Hepatic stellate cell (primary cell): ENCODE data around the gene CD7.
A peak's percentile ranks its signal among the peaks of the same experiment; 100 is the strongest.

Experiments
- DNase-seq: peaks from one replicate; pipeline ENCODE4 v3.0.0; 2011; ENCODE audit warnings: low spot score

The CD7 gene

GRCh38 chr17:82328141-82328993, 11.0 kb upstream of the CD7 start:
- DNase-seq: no peak

- no peak for DNase-seq
Measured at GRCh38 chr17:82327757-82328140, 10.3 kb upstream of the CD7 start.

DNA sequence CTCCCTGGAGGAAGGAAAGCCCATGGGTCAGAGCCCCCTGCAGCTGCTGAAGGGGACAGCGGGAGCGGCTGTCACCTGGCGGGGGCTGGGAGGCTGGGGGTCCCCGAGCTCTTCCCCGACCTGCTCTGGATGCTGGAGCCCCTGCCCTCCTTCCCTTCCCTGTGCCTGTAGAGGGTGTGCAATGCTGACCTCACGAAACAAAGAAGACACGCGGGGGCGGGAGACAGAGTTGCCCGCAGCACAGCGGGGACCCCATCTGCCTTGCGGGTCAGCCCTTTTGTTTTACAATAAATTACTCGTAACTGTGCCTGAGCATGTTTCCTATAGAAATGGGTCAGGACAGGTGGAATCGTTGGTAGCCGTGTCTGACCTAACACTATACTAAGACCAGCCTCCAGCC, 9.9 kb upstream of the CD7 start:
- DNase-seq: no peak

- no peak for DNase-seq
Measured at GRCh38 chr17:82325286-82326180, 8.1 kb upstream of the CD7 start.

GRCh38 chr17:82324566-82325285, 7.3 kb upstream of the CD7 start:
- no peak for DNase-seq

DNA sequence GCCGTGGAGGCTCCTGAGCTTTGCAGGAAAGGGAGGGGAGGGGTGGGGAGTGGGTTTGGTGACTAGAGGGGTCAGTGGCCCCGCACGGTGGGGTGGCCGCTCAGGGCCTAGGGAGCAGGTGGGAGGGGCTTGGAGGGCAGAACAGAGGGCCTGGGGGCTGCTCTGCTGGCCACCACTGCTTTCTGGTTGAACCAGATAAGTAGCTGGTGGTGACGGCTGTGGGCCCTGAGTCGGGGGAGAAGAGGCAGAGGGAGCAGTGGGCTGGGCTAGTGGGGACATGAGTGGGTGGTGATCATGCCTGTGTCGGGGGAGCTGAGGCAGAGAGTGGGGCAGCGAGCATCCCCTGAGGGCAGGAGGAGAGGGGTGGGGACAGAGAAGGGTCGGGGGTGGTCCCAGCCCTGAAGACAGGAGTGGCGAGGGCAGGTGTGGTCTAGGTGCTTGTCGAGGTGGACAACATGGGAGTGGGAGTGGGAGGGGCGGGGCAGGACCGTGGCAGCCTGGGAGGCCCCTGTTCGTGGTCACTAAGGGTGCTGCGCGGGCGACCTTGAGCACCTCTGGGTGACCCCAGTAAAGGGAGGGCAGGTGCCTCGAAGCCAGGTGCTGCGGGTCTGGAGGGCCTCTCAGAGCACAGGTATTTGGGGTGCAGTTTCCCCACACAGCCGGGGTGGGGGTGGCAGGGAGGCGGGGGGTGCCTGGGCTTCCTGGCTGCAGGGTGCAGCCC, 6.3 kb upstream of the CD7 start:
- no peak for DNase-seq

- DNase-seq: no peak
Measured at GRCh38 chr17:82322526-82323453, 5.4 kb upstream of the CD7 start.

GRCh38 chr17:82321947-82322466, 4.6 kb upstream of the CD7 start:
- DNase-seq: no peak

- DNase-seq: peak; percentile 58
Measured at GRCh38 chr17:82320956-82321927, 3.8 kb upstream of the CD7 start.

- no peak for DNase-seq
Measured at GRCh38 chr17:82320140-82320840, 2.9 kb upstream of the CD7 start.

DNA sequence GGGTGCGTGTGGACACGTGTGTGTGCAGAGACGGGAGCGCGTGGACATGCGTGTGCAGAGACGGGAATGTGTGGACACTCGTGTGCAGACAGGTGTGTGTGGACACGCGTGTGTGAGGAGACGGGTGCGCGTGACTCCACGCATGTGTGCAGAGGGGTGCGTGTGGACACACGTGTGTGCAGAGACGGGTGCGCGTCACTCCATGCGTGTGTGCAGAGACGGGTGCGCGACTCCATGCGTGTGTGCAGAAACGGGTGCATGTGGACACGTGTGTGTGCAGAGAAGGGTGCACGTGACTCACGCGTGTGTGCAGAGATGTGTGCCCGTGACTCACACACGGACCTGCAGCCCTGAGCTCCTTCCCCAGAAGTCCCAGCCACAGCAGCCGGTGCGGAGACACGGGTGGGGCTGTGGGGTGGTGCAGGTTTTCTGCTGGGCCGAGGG, 2.2 kb upstream of the CD7 start:
- no peak for DNase-seq

GRCh38 chr17:82318772-82319606, 1.6 kb upstream of the CD7 start:
- no peak for DNase-seq

- no peak for DNase-seq
Measured at GRCh38 chr17:82318169-82318498, 726 bp upstream of the CD7 start.

DNA sequence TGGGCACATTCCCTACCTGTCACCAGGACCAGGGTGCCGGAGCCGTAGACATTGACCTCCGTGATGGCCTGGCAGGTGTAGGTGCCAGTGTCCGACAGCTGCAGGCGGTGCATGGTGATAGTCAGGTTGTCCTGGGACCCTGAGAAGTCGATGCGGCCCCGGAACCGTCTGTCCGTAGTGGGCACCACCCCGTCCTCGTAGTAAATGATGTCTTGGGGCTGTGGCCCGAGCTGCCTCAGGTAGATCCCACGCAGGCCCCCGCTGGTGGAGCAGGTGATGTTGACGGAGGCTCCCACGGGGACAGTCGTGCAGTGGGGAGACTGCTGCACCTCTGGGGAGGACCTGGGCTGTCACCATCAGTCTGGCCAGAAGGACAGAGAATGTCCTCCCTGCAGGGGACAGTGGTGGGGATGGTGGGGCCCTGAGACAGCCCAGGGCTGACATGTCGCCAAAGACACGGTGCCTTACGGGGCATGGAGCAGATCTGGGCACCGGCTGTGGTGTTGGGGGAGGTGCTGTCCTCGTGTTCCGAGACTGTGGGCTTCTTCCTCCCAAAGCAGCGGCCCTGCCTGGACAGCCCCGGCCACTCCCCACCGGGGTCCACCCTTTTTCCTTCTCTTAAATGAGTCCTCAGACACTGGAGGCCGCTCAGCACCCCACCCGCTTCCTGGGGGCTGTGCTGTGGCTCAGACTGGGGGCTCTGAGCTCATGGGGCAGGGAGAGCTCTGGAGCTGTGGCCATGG, 586 bp downstream of the CD7 start:
- no peak for DNase-seq

DNA sequence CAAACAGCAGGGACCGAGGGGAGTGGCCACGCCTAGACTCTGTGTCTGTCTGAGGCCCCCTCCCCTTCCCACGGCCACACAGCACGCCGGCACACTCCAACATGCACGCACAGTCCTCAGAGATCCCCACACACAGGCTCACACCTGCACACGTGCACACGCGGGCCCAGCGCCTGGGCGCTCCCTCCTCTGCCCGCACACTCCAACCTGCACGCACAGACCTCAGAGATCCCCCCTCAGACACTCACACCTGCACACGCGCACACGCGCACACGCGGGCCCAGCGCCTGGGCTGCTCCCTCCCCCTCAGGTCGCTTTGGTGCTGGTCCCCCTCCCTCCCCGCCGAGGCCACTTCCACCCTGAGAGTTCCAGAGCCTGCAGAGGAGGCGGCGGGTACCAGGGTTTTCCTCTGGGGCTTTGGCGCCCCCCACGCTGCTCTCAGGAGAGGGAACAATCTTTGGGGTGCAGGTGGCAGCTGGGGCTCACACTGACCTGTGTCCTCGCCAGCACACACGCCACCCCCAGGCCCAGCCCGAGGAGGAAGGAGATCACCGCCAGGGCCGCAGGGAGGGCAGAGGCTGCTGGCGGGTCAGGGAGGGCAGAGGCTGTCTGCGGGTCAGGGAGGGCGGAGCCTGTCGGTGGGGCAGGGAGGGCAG, 1.6 kb downstream of the CD7 start:
- no peak for DNase-seq
